Smooth muscle cell (in vitro differentiated cells): ENCODE results near the gene CCDC102B. TPM values are rescaled to one million over a fixed set of nuclear protein-coding genes. Genes with fewer than 3 reads are reported as not detected.
A peak's percentile ranks its signal among the peaks of the same experiment; 100 is the strongest.

ENCODE experiments used
- DNase-seq: peaks from one replicate; lab custom pipeline; 2025; ENCODE audit not compliant: unreplicated experiment; lab: John Stamatoyannopoulos, UW
- H2AFZ ChIP-seq: fragments of 200-600 bp; sonication (generic); 2 replicates; pipeline ENCODE4 v1.6.0; 2016; ENCODE audit warnings: antibody characterized with exemption, low read depth, mild to moderate bottlenecking
- H3F3A ChIP-seq: fragments of 200-600 bp; sonication (generic); 2 replicates; pipeline ENCODE4 v1.6.0; 2017; ENCODE audit warnings: antibody characterized with exemption, low read depth
- H3K27ac ChIP-seq: fragments of 200-600 bp; sonication (generic); 2 replicates; pipeline ENCODE4 v1.5.1; 2016; ENCODE audit warnings: low read depth, mild to moderate bottlenecking
- H3K27me3 ChIP-seq: fragments of 200-600 bp; sonication (generic); 2 replicates; pipeline ENCODE4 v1.6.1; 2016; ENCODE audit warnings: low read depth, mild to moderate bottlenecking
- H3K36me3 ChIP-seq: fragments of 200-600 bp; sonication (generic); 2 replicates; pipeline ENCODE4 v1.5.1; 2016; ENCODE audit warnings: low read depth
- H3K4me1 ChIP-seq: fragments of 200-600 bp; sonication (generic); 2 replicates; pipeline ENCODE4 v1.5.1; 2016; ENCODE audit warnings: low read depth
- H3K4me2 ChIP-seq: fragments of 200-600 bp; sonication (generic); 2 replicates; pipeline ENCODE4 v1.6.0; 2016; ENCODE audit warnings: mild to moderate bottlenecking
- H3K4me3 ChIP-seq: fragments of 200-600 bp; sonication (generic); 2 replicates; pipeline ENCODE4 v1.5.1; 2016; ENCODE audit warnings: mild to moderate bottlenecking
- H3K79me2 ChIP-seq: fragments of 200-600 bp; sonication (generic); 2 replicates; pipeline ENCODE4 v1.6.0; 2016; ENCODE audit warnings: low read depth, mild to moderate bottlenecking
- H3K9ac ChIP-seq: fragments of 200-600 bp; sonication (generic); 2 replicates; pipeline ENCODE4 v1.6.0; 2016; ENCODE audit warnings: low read depth
- H3K9me3 ChIP-seq: fragments of 200-600 bp; sonication (generic); replicated peaks from 2 replicates; pipeline ENCODE4 v1.5.1; 2016; ENCODE audit warnings: low read depth
- H4K20me1 ChIP-seq: fragments of 200-600 bp; sonication (generic); 2 replicates; pipeline ENCODE4 v1.6.0; 2016; ENCODE audit warnings: low read depth
- CTCF ChIP-seq: fragments of 200-600 bp; sonication (generic); IDR thresholded peaks from 2 replicates; pipeline ENCODE4 v1.5.1; 2017; ENCODE audit warnings: borderline replicate concordance, mild to moderate bottlenecking, antibody characterized with exemption; ENCODE audit not compliant: insufficient read depth, poor library complexity, severe bottlenecking
- WGBS: methylation state at CpG from one replicate; pipeline ENCODE4 v1.1.7; 2016; ENCODE audit warnings: low lambda C conversion rate; 5-methylcytosine and 5-hydroxymethylcytosine counted together
- polyA plus RNA-seq: library from polyadenylated mRNA; unstranded; fragments of >200 nt; fragmentation: Nextera tagmentation; extraction: Ambion mirVana; gene quantifications from 2 replicates; pipeline ENCODE4 v1.2.1, GENCODE V29; 2016
- total RNA-seq: library from RNA; depleted of rRNA; stranded (reverse); fragments of >200 nt; gene quantifications from 2 replicates; pipeline ENCODE4 v1.2.3, GENCODE V29; 2014

CCDC102B gene
- total and polyA plus RNA-seq, 2 experiments from 2014 or later = 9.7 to 10.3 TPM

DNA sequence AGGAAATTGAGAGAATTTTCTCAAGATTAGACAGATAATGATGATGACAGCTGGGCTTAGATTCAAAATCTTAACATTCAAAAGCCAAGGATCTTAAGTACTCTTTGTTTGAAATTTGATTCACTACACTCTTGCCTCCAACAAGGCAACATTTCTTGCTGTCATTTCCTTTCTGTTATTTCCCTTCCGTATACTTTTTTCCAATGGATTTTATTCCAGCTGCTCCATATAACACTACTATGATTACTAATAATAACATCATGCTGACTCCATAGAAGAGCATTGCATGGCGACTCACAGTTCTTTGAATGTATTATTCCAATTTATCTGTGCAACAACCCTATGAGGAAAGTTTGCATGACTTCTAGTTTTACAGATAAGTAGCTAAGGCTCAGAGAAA lies 33.9 kb upstream of the CCDC102B start:
- 71% methylated on average over 2 of the region's 2 CpGs for WGBS

DNA sequence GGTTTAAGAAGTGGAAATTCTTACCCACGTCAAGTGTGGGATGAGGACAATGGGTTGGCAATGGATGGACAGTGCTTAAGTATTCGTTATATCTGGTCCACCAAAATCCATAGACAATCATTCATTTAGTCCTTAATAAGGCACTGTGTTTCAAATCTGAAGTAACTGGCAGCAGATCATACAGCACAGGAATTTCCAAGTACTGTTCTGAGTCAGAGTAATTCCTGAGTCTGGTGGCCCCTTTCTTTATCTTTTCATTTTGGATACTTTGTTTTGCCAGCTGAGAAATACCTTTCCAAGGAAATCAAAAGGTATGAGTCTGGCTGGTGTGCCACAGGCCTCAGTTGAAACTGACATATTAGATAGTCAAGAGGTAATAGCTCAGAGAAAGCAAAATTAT lies 31.4 kb upstream of the CCDC102B start:
- H3F3A ChIP-seq = no peaks in the 10 kb centered on the region

More for the DNA sequence above, 33.9 kb upstream of the CCDC102B start:
- Histone ChIP-seq H2AFZ (no peak overlapping the region), H3F3A (no peaks in the 10 kb centered on the region), H4K20me1 (no peaks in the 10 kb centered on the region), H3K79me2 (no peaks in the 10 kb centered on the region), H3K36me3 (no peaks in the 10 kb centered on the region), H3K4me1 (no peaks in the 10 kb centered on the region), H3K27me3 (no peaks in the 10 kb centered on the region), H3K9ac (no peak overlapping the region), H3K27ac (peak overlapping the region; percentile 8), H3K9me3 (no peaks in the 10 kb centered on the region), H3K4me3 (no peak overlapping the region), H3K4me2 (no peak overlapping the region)
- TF ChIP-seq CTCF = no peak
- no peak for DNase-seq

GRCh38 chr18:68769461-68769860 lies 28.4 kb upstream of the CCDC102B start:
- Histone ChIP-seq H3K27ac (no peak overlapping the region), H3K9ac (no peak overlapping the region), H3K4me1 (no peaks in the 10 kb centered on the region), H2AFZ (no peak overlapping the region), H3K4me3 (no peak overlapping the region), H3K79me2 (no peaks in the 10 kb centered on the region), H3K4me2 (no peak overlapping the region), H4K20me1 (no peaks in the 10 kb centered on the region), H3K36me3 (no peaks in the 10 kb centered on the region), H3F3A (no peaks in the 10 kb centered on the region), H3K27me3 (no peaks in the 10 kb centered on the region), H3K9me3 (no peaks in the 10 kb centered on the region)
- no peak for TF ChIP-seq CTCF
- WGBS = 90% methylated on average over 3 of the region's 3 CpGs
- no peak for DNase-seq

More for the DNA sequence above, 31.4 kb upstream of the CCDC102B start:
- H2AFZ ChIP-seq = no peak overlapping the region
- 92% methylated on average over 2 of the region's 2 CpGs for WGBS
- no peaks in the 10 kb centered on the region for H4K20me1 ChIP-seq
- H3K4me1 ChIP-seq = no peaks in the 10 kb centered on the region
- no peak for DNase-seq
- no peaks in the 10 kb centered on the region for H3K36me3 ChIP-seq
- no peaks in the 10 kb centered on the region for H3K79me2 ChIP-seq
- H3K4me2 ChIP-seq = no peak overlapping the region
- no peak for TF ChIP-seq CTCF
- no peak overlapping the region for H3K4me3 ChIP-seq
- H3K27ac ChIP-seq = no peak overlapping the region
- H3K9me3 ChIP-seq = no peaks in the 10 kb centered on the region
- H3K27me3 ChIP-seq = no peaks in the 10 kb centered on the region
- H3K9ac ChIP-seq = no peak overlapping the region

DNA sequence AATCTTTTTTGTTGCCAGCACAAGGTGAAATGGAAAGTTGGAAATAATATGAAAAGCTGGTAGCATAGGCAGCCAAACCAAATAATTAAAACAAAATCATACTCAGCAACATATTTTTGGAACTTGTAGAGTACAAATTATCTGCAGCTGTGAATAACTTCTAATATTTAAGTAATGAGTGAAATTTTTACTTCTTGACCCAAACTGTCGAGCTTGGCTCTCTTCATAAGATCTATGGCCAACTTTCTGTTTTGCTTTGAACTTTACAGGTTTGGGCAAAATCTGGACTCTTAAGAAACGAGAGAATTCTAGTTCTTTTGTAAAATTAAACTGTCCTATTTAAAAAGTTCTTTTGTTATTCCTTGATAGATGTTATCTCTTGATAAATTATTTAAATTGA lies 25.6 kb upstream of the CCDC102B start:
- Histone ChIP-seq H2AFZ (no peak overlapping the region), H3K4me3 (no peak overlapping the region), H3K27me3 (no peaks in the 10 kb centered on the region), H3K27ac (no peak overlapping the region), H3K9me3 (no peaks in the 10 kb centered on the region), H3K4me1 (no peaks in the 10 kb centered on the region), H3K4me2 (no peak overlapping the region), H3K79me2 (no peaks in the 10 kb centered on the region), H3K36me3 (no peaks in the 10 kb centered on the region), H3F3A (no peaks in the 10 kb centered on the region), H3K9ac (no peak overlapping the region), H4K20me1 (no peaks in the 10 kb centered on the region)
- no peak for TF ChIP-seq CTCF
- WGBS = 81% methylated on average over 2 of the region's 2 CpGs
- DNase-seq = no peak
